ENCODE data around the gene KRT3.

KRT3 gene

DNA sequence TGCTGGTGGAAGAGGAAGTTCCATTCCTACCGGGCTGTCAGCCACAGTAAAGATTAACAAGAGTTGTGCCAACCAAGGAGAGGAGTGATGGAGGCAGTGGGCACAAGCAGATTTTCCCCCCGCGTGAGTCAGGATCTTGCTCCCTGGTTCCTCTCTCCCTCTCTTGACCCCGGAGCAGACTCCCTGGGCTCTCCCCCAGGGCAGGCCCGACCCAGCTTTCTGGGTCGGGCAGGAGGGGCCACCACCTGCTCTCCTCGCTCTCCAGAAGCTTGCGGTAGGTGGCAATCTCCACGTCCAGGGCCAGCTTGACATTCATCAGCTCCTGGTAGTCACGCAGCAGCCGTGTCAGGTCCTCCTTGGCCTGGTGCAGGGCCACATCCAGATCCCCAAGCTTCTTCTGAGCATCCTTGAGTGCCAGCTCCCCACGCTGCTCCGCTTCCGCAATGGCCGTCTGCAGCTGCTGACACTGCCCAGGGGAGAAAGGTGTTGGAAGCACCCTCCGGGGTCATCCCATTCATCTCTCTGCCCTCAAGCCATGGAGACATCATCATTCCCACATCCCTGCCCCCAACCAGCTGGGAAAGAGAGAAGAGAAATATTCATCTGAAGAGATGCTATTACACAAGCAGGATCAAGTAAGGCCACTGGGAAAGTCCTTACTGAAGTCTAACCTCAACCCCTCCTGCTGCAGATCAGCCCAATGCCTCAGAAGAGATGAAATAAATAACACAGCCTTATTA is 27.0 kb upstream of the KRT3 start:
- H3K27ac ChIP-seq (ENCODE audit: low read length) = no peak overlapping the region
- no peak overlapping the region for H2AFZ ChIP-seq (ENCODE audit: low read length)
- H3K4me1 ChIP-seq (ENCODE audit: low read length) = no peaks in the 10 kb centered on the region
- DNase-seq = no peak
- no peak overlapping the region for H3K4me3 ChIP-seq (ENCODE audit: low read length)
- TF ChIP-seq EZH2phosphoT487 (IDR thresholded peaks at IDR 0.05; ENCODE audit: low read length) (no peak), EZH2 (optimal IDR thresholded peaks at IDR 0.05; ENCODE audit: low read depth, low read length) (no peak)
- TF ChIP-seq, protein P1, sequence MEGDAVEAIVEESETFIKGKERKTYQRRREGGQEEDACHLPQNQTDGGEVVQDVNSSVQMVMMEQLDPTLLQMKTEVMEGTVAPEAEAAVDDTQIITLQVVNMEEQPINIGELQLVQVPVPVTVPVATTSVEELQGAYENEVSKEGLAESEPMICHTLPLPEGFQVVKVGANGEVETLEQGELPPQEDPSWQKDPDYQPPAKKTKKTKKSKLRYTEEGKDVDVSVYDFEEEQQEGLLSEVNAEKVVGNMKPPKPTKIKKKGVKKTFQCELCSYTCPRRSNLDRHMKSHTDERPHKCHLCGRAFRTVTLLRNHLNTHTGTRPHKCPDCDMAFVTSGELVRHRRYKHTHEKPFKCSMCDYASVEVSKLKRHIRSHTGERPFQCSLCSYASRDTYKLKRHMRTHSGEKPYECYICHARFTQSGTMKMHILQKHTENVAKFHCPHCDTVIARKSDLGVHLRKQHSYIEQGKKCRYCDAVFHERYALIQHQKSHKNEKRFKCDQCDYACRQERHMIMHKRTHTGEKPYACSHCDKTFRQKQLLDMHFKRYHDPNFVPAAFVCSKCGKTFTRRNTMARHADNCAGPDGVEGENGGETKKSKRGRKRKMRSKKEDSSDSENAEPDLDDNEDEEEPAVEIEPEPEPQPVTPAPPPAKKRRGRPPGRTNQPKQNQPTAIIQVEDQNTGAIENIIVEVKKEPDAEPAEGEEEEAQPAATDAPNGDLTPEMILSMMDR (IDR thresholded peaks at IDR 0.05; ENCODE audit: low read length) = no peak
- no peaks in the 10 kb centered on the region for H3K9me3 ChIP-seq (replicated peaks; ENCODE audit: insufficient read depth, low read length)
- no peaks in the 10 kb centered on the region for H3F3A ChIP-seq (ENCODE audit: insufficient read depth, low read length)
- H3K4me2 ChIP-seq (ENCODE audit: low read depth, low read length) = no peak overlapping the region
- no peaks in the 10 kb centered on the region for H3K79me2 ChIP-seq (ENCODE audit: low read length)
- H3K27me3 ChIP-seq (replicated peaks; ENCODE audit: insufficient read depth, low read length) = peaks cover 94% of the 10 kb centered on the region
- H3K9me2 ChIP-seq (replicated peaks; ENCODE audit: insufficient read depth, low read length) = no peaks in the 10 kb centered on the region
- H3K9ac ChIP-seq (ENCODE audit: low read length) = no peak overlapping the region
- no peaks in the 10 kb centered on the region for H4K20me1 ChIP-seq (ENCODE audit: insufficient read depth, low read length)
- no peaks in the 10 kb centered on the region for H3K36me3 ChIP-seq (replicated peaks; ENCODE audit: insufficient read depth, low read length)

DNA sequence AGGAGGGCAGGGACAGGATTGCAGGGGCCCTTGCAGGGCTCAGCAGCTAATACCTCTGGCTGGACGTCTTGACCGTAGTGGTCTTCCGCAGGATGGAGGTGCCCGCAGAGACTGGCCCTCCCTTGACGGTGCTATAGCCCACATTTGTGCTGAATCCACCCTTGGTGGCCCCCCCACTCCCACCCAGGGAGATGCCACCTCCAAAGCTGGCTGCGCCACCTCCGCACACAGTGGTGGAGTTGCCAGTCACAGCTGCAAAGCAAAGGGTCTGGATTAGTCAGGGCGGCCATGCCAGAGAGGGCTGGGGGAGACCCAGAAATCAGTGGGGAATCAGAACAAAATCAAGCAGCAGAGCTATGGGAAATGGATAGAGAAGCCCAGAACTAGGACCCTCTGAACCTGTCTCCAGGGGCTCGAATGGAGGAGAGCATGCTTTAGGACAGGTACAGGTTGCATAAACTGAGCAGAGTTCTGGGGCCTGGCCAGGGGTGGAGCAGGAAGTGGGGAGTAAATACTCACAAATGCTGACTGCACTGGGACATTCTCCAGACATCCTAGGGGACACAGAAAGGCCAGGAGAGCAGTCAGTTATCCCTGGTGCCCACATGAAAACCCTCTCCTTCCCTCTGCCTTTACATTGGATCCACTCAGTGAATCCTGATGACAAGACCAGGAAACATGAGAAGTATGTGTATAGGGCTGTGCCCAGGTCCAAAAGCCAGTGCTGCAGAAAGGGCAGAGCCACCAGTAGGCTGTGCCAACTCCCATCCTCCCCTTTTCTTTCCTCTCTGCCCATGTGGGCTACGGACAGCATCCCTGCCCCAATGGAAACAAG is 26.1 kb upstream of the KRT3 start:
- Histone ChIP-seq H3K4me2 (ENCODE audit: low read depth, low read length) (no peak overlapping the region), H4K20me1 (ENCODE audit: insufficient read depth, low read length) (no peaks in the 10 kb centered on the region), H3K4me1 (ENCODE audit: low read length) (no peaks in the 10 kb centered on the region), H3K27ac (ENCODE audit: low read length) (no peak overlapping the region), H3K79me2 (ENCODE audit: low read length) (no peaks in the 10 kb centered on the region), H3F3A (ENCODE audit: insufficient read depth, low read length) (no peaks in the 10 kb centered on the region), H3K36me3 (replicated peaks; ENCODE audit: insufficient read depth, low read length) (no peaks in the 10 kb centered on the region), H3K9me3 (replicated peaks; ENCODE audit: insufficient read depth, low read length) (no peaks in the 10 kb centered on the region), H3K9me2 (replicated peaks; ENCODE audit: insufficient read depth, low read length) (no peaks in the 10 kb centered on the region), H3K9ac (ENCODE audit: low read length) (no peak overlapping the region), H3K27me3 (replicated peaks; ENCODE audit: insufficient read depth, low read length) (peaks cover 94% of the 10 kb centered on the region), H3K4me3 (ENCODE audit: low read length) (no peak overlapping the region), H2AFZ (ENCODE audit: low read length) (no peak overlapping the region)
- DNase-seq = no peak
- TF ChIP-seq, protein P1 (IDR thresholded peaks at IDR 0.05; ENCODE audit: low read length) = no peak
- no peak for TF ChIP-seq EZH2 (optimal IDR thresholded peaks at IDR 0.05; ENCODE audit: low read depth, low read length)
- TF ChIP-seq EZH2phosphoT487 (IDR thresholded peaks at IDR 0.05; ENCODE audit: low read length) = no peak

GRCh38 chr12:52821071-52821730 is 25.3 kb upstream of the KRT3 start:
- Histone ChIP-seq H3F3A (ENCODE audit: insufficient read depth, low read length) (no peaks in the 10 kb centered on the region), H3K4me2 (ENCODE audit: low read depth, low read length) (no peak overlapping the region), H3K4me3 (ENCODE audit: low read length) (no peak overlapping the region), H3K9me2 (replicated peaks; ENCODE audit: insufficient read depth, low read length) (no peaks in the 10 kb centered on the region), H3K4me1 (ENCODE audit: low read length) (no peaks in the 10 kb centered on the region), H3K79me2 (ENCODE audit: low read length) (no peaks in the 10 kb centered on the region), H3K27ac (ENCODE audit: low read length) (no peak overlapping the region), H3K9ac (ENCODE audit: low read length) (no peak overlapping the region), H2AFZ (ENCODE audit: low read length) (no peak overlapping the region), H4K20me1 (ENCODE audit: insufficient read depth, low read length) (no peaks in the 10 kb centered on the region), H3K27me3 (replicated peaks; ENCODE audit: insufficient read depth, low read length) (peaks cover 92% of the 10 kb centered on the region), H3K9me3 (replicated peaks; ENCODE audit: insufficient read depth, low read length) (no peaks in the 10 kb centered on the region), H3K36me3 (replicated peaks; ENCODE audit: insufficient read depth, low read length) (no peaks in the 10 kb centered on the region)
- TF ChIP-seq, protein P1 (IDR thresholded peaks at IDR 0.05; ENCODE audit: low read length) = no peak
- TF ChIP-seq EZH2phosphoT487 (IDR thresholded peaks at IDR 0.05; ENCODE audit: low read length) (no peak), EZH2 (optimal IDR thresholded peaks at IDR 0.05; ENCODE audit: low read depth, low read length) (no peak)
- no peak for DNase-seq

Data from MM.1S (cell line).